RWPE2 (cell line): Measurements from ENCODE around the gene ZFP90.

ENCODE experiments used
- ATAC-seq: fragments of 200-7000 bp; cut with Tn5 transposase; 3 replicates; pipeline ENCODE4 v1.9.1; 2021; ENCODE audit warnings: low read depth
- DNase-seq: peaks from one replicate; pipeline ENCODE4 v3.0.0-alpha.2; 2020; ENCODE audit warnings: low spot score
- H3K27ac ChIP-seq: fragments of 450-650 bp; 2 replicates; pipeline ENCODE4 v1.5.1; 2017; ENCODE audit warnings: mild to moderate bottlenecking; ENCODE audit not compliant: poor library complexity, severe bottlenecking
- H3K27me3 ChIP-seq: fragments of 250-450 bp; sonication (Bioruptor Pico); 2 replicates; pipeline ENCODE4 v1.5.1; 2021; ENCODE audit warnings: mild to moderate bottlenecking, moderate library complexity; ENCODE audit not compliant: insufficient read depth, poor library complexity, severe bottlenecking
- H3K36me3 ChIP-seq: fragments of 250-450 bp; sonication (Bioruptor Pico); 2 replicates; pipeline ENCODE4 v1.5.1; 2020; ENCODE audit warnings: low read depth, mild to moderate bottlenecking, moderate library complexity
- H3K4me1 ChIP-seq: fragments of 250-450 bp; sonication (Bioruptor Pico); 2 replicates; pipeline ENCODE4 v1.5.1; 2021; ENCODE audit warnings: mild to moderate bottlenecking, moderate library complexity; ENCODE audit not compliant: insufficient read depth, poor library complexity, severe bottlenecking
- H3K4me3 ChIP-seq: fragments of 250-450 bp; sonication (Bioruptor Pico); 2 replicates; pipeline ENCODE4 v1.5.1; 2021; ENCODE audit warnings: mild to moderate bottlenecking, moderate library complexity; ENCODE audit not compliant: severe bottlenecking
- H3K9me3 ChIP-seq: fragments of 250-450 bp; sonication (Bioruptor Pico); 2 replicates; pipeline ENCODE4 v1.5.1; 2021; ENCODE audit warnings: mild to moderate bottlenecking, moderate library complexity; ENCODE audit not compliant: severe bottlenecking
- CTCF ChIP-seq: fragments of 450-650 bp; IDR thresholded peaks from one replicate; pipeline ENCODE4 v1.5.1; 2017; ENCODE audit warnings: mild to moderate bottlenecking, moderate library complexity; ENCODE audit not compliant: poor library complexity, severe bottlenecking

ZFP90 gene

GRCh38 chr16:68508641-68509240 lies 30.4 kb upstream of the ZFP90 start:
- TF ChIP-seq CTCF, result no peak
- Histone ChIP-seq H3K27ac (no peak overlapping the region), H3K4me1 (no peaks in the 10 kb centered on the region), H3K9me3 (no peaks in the 10 kb centered on the region), H3K36me3 (no peaks in the 10 kb centered on the region), H3K4me3 (no peak overlapping the region), H3K27me3 (peaks cover 23% of the 10 kb centered on the region)
- ATAC-seq, result no peak
- no peak for DNase-seq

DNA sequence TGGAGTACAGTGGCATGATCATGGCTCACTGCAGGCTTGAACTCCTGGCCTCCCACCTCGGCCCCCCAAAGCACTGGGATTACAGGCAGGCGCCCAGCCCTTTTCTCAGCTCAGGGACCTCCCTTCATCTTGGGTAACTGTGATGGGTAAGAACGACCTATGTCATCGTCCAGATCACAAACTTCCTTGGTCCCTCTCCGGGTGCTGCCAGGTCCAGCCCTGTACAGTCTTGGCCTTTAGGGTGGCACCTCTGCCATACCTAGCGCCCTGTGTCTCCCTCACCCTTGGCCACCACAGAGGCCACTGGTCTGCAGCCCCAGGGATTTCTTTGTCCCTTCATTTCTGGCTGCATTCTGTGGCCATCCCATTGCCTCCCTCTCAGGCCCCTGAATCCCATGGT lies 29.7 kb upstream of the ZFP90 start:
- DNase-seq (no peak), ATAC-seq (no peak)
- no peaks in the 10 kb centered on the region for H3K9me3 ChIP-seq
- TF ChIP-seq CTCF, result no peak
- no peak overlapping the region for H3K4me3 ChIP-seq
- peaks cover 23% of the 10 kb centered on the region for H3K27me3 ChIP-seq
- H3K4me1 ChIP-seq, result no peaks in the 10 kb centered on the region
- H3K27ac ChIP-seq, result no peak overlapping the region
- no peaks in the 10 kb centered on the region for H3K36me3 ChIP-seq

- Histone ChIP-seq H3K4me3 (no peak overlapping the region), H3K27me3 (peaks cover 23% of the 10 kb centered on the region), H3K9me3 (no peaks in the 10 kb centered on the region), H3K4me1 (no peaks in the 10 kb centered on the region), H3K27ac (no peak overlapping the region), H3K36me3 (no peaks in the 10 kb centered on the region)
- ATAC-seq (no peak), DNase-seq (no peak)
- TF ChIP-seq CTCF, result no peak
Observed at GRCh38 chr16:68510775-68511174, 28.3 kb upstream of the ZFP90 start.

- peaks cover 18% of the 10 kb centered on the region for H3K27me3 ChIP-seq
Observed at GRCh38 chr16:68512183-68512582, 26.9 kb upstream of the ZFP90 start.

More at GRCh38 chr16:68512183-68512582, 26.9 kb upstream of the ZFP90 start:
- Histone ChIP-seq H3K36me3 (no peaks in the 10 kb centered on the region), H3K27ac (no peak overlapping the region), H3K9me3 (no peaks in the 10 kb centered on the region), H3K4me1 (no peaks in the 10 kb centered on the region), H3K4me3 (no peak overlapping the region)
- DNase-seq (no peak), ATAC-seq (no peak)
- TF ChIP-seq CTCF, result no peak
